Measurements from ENCODE around the gene TSPAN18. TPM values are rescaled to one million over a fixed set of nuclear protein-coding genes. Genes with fewer than 3 reads are reported as not detected.

TSPAN18 gene
- total RNA-seq, 1 experiment from 2014 or later: 18.3 TPM

- Histone ChIP-seq H3K27ac (ENCODE audit: low read depth, low read length) (no peak overlapping the region), H3K4me3 (replicated peaks in 1 of 2; ENCODE audit: low read depth in 1 of 2, low read length in 2 of 2) (no peak overlapping the region), H3K4me1 (ENCODE audit: control insufficient read depth in 1 of 2, insufficient read depth in 2 of 2, low read length in 2 of 2) (no peaks in the 10 kb centered on the region), H3K4me2 (ENCODE audit: low read length) (no peak overlapping the region), H3K9me3 (ENCODE audit: control insufficient read depth in 1 of 2, insufficient read depth in 1 of 2, low read depth in 1 of 2, low read length in 2 of 2) (no peaks in the 10 kb centered on the region), H3K9ac (ENCODE audit: low read length) (no peak overlapping the region), H2AFZ (ENCODE audit: low read depth, low read length, poor library complexity, severe bottlenecking) (no peak overlapping the region), H3K36me3 (ENCODE audit: control insufficient read depth in 1 of 2, insufficient read depth in 2 of 2, low read length in 2 of 2) (no peaks in the 10 kb centered on the region), H4K20me1 (ENCODE audit: insufficient read depth) (no peaks in the 10 kb centered on the region), H3K9me2 (ENCODE audit: insufficient read depth) (no peaks in the 10 kb centered on the region), H3K79me2 (ENCODE audit: insufficient read depth, low read length) (no peaks in the 10 kb centered on the region), H3K27me3 (ENCODE audit: insufficient read depth, low read length) (no peaks in the 10 kb centered on the region)
- ChIA-PET CTCF (no interaction called here), RAD21 (ENCODE audit: low non-redundant PET in 1 of 2, low total read pairs in 2 of 2, uncharacterized antibody in 2 of 2, unreplicated experiment in 2 of 2) (no interaction called here), POLR2A (no interaction called here)
- ATAC-seq (no peak), DNase-seq (ENCODE audit: low read depth, low spot score) (no peak)
- BruUV-seq (replicated peaks): no TSS peak
- TF ChIP-seq YY1 (IDR thresholded peaks at IDR 0.05; ENCODE audit: extremely low read depth, insufficient replicate concordance, low read depth, low read length) (no peak), POLR2A (IDR thresholded peaks at IDR 0.05; ENCODE audit: borderline replicate concordance, extremely low read depth, insufficient read depth, insufficient read length) (no peak), RAD21 (IDR thresholded peaks at IDR 0.05; ENCODE audit: low read depth) (no peak)
- TF ChIP-seq, protein P1, sequence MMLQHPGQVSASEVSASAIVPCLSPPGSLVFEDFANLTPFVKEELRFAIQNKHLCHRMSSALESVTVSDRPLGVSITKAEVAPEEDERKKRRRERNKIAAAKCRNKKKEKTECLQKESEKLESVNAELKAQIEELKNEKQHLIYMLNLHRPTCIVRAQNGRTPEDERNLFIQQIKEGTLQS (IDR thresholded peaks at IDR 0.05): no peak
- intact Hi-C loops (cut with micrococcal nuclease): no loop called here
Observed at GRCh38 chr11:44967930-44968496, 241.3 kb downstream of the TSPAN18 start.

GRCh38 chr11:44968510-44968909, 241.7 kb downstream of the TSPAN18 start:
- Histone ChIP-seq H3K4me1 (ENCODE audit: control insufficient read depth in 1 of 2, insufficient read depth in 2 of 2, low read length in 2 of 2) (no peaks in the 10 kb centered on the region), H4K20me1 (ENCODE audit: insufficient read depth) (no peaks in the 10 kb centered on the region), H2AFZ (ENCODE audit: low read depth, low read length, poor library complexity, severe bottlenecking) (no peak overlapping the region), H3K9ac (ENCODE audit: low read length) (no peak overlapping the region), H3K4me2 (ENCODE audit: low read length) (no peak overlapping the region), H3K9me2 (ENCODE audit: insufficient read depth) (no peaks in the 10 kb centered on the region), H3K79me2 (ENCODE audit: insufficient read depth, low read length) (no peaks in the 10 kb centered on the region), H3K36me3 (ENCODE audit: control insufficient read depth in 1 of 2, insufficient read depth in 2 of 2, low read length in 2 of 2) (no peaks in the 10 kb centered on the region), H3K27ac (ENCODE audit: low read depth, low read length) (no peak overlapping the region), H3K4me3 (replicated peaks in 1 of 2; ENCODE audit: low read depth in 1 of 2, low read length in 2 of 2) (no peak overlapping the region), H3K27me3 (ENCODE audit: insufficient read depth, low read length) (no peaks in the 10 kb centered on the region), H3K9me3 (ENCODE audit: control insufficient read depth in 1 of 2, insufficient read depth in 1 of 2, low read depth in 1 of 2, low read length in 2 of 2) (no peaks in the 10 kb centered on the region)
- ChIA-PET RAD21 (ENCODE audit: low non-redundant PET in 1 of 2, low total read pairs in 2 of 2, uncharacterized antibody in 2 of 2, unreplicated experiment in 2 of 2) (no interaction called here), POLR2A (no interaction called here), CTCF (no interaction called here)
- DNase-seq (ENCODE audit: low read depth, low spot score): no peak
- ATAC-seq: no peak
- intact Hi-C loops (cut with micrococcal nuclease): no loop called here
- BruUV-seq (replicated peaks): no TSS peak
- TF ChIP-seq, protein P1 (IDR thresholded peaks at IDR 0.05): no peak
- TF ChIP-seq, protein P2, sequence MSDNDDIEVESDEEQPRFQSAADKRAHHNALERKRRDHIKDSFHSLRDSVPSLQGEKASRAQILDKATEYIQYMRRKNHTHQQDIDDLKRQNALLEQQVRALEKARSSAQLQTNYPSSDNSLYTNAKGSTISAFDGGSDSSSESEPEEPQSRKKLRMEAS (IDR thresholded peaks at IDR 0.05): no peak
- TF ChIP-seq TCF7L2 (IDR thresholded peaks at IDR 0.05; ENCODE audit: borderline replicate concordance, extremely low read depth, insufficient read depth, insufficient read length) (no peak), ZBTB33 (IDR thresholded peaks at IDR 0.05; ENCODE audit: extremely low read depth, insufficient replicate concordance, low read length) (no peak), EZH2phosphoT487 (IDR thresholded peaks at IDR 0.05; ENCODE audit: borderline replicate concordance) (no peak), REST (IDR thresholded peaks at IDR 0.05; ENCODE audit: low read depth) (no peak)
- TF ChIP-seq, protein P3, sequence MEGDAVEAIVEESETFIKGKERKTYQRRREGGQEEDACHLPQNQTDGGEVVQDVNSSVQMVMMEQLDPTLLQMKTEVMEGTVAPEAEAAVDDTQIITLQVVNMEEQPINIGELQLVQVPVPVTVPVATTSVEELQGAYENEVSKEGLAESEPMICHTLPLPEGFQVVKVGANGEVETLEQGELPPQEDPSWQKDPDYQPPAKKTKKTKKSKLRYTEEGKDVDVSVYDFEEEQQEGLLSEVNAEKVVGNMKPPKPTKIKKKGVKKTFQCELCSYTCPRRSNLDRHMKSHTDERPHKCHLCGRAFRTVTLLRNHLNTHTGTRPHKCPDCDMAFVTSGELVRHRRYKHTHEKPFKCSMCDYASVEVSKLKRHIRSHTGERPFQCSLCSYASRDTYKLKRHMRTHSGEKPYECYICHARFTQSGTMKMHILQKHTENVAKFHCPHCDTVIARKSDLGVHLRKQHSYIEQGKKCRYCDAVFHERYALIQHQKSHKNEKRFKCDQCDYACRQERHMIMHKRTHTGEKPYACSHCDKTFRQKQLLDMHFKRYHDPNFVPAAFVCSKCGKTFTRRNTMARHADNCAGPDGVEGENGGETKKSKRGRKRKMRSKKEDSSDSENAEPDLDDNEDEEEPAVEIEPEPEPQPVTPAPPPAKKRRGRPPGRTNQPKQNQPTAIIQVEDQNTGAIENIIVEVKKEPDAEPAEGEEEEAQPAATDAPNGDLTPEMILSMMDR (IDR thresholded peaks at IDR 0.05 in 2 of 3, conservative IDR thresholded peaks at IDR 0.05 in 1 of 3; ENCODE audit: borderline replicate concordance in 1 of 3, insufficient read depth in 1 of 3, low read depth in 2 of 3, low read length in 2 of 3): no peak

Measured in HCT116 (cell line).